Hepatocyte (in vitro differentiated cells): ENCODE measurements around the gene COMMD8. TPM values are rescaled to one million over a fixed set of nuclear protein-coding genes. Genes with fewer than 3 reads are reported as not detected.

Source experiments
- DNase-seq: peaks from one replicate; pipeline ENCODE4 v3.0.0-alpha.2; 2016; ENCODE audit warnings: low spot score
- H2AFZ ChIP-seq: fragments of 200-600 bp; sonication (generic); 2 replicates; pipeline ENCODE4 v1.6.0; 2016; ENCODE audit warnings: antibody characterized with exemption, mild to moderate bottlenecking
- H3K27ac ChIP-seq: fragments of 200-600 bp; sonication (generic); 2 replicates; pipeline ENCODE4 v1.5.1; 2016; ENCODE audit warnings: mild to moderate bottlenecking
- H3K27me3 ChIP-seq: fragments of 200-600 bp; sonication (generic); 2 replicates; pipeline ENCODE4 v1.6.1; 2016
- H3K36me3 ChIP-seq: fragments of 200-600 bp; sonication (generic); replicated peaks from 2 replicates; pipeline ENCODE4 v1.5.1; 2016; ENCODE audit warnings: low read depth; ENCODE audit not compliant: insufficient read depth
- H3K4me1 ChIP-seq: fragments of 200-600 bp; sonication (generic); 2 replicates; pipeline ENCODE4 v1.5.1; 2016; ENCODE audit warnings: mild to moderate bottlenecking, moderate library complexity; ENCODE audit not compliant: insufficient read depth
- H3K4me2 ChIP-seq: fragments of 200-600 bp; sonication (generic); 2 replicates; pipeline ENCODE4 v1.6.0; 2016
- H3K4me3 ChIP-seq: fragments of 200-600 bp; sonication (generic); 2 replicates; pipeline ENCODE4 v1.5.1; 2016; ENCODE audit warnings: mild to moderate bottlenecking
- H3K79me2 ChIP-seq: fragments of 200-600 bp; sonication (generic); 2 replicates; pipeline ENCODE4 v1.6.0; 2017; ENCODE audit warnings: mild to moderate bottlenecking
- H3K9me2 ChIP-seq: fragments of 200-600 bp; sonication (generic); replicated peaks from 2 replicates; pipeline ENCODE4 v1.6.0; 2017; ENCODE audit warnings: mild to moderate bottlenecking; ENCODE audit not compliant: insufficient read depth
- H3K9me3 ChIP-seq: fragments of 200-600 bp; sonication (generic); 2 replicates; pipeline ENCODE4 v1.5.1; 2016; ENCODE audit warnings: low read depth, mild to moderate bottlenecking
- H4K20me1 ChIP-seq: fragments of 200-600 bp; sonication (generic); 2 replicates; pipeline ENCODE4 v1.6.0; 2016; ENCODE audit warnings: mild to moderate bottlenecking; ENCODE audit not compliant: insufficient read depth, poor library complexity, severe bottlenecking
- CTCF ChIP-seq: fragments of 200-600 bp; sonication (generic); IDR thresholded peaks from 2 replicates; pipeline ENCODE4 v1.5.1; 2016; ENCODE audit warnings: antibody characterized with exemption, mild to moderate bottlenecking; ENCODE audit not compliant: poor library complexity
- EZH2 ChIP-seq: fragments of 200-600 bp; sonication (generic); IDR thresholded peaks from 2 replicates; pipeline ENCODE4 v1.6.1; 2016; ENCODE audit warnings: antibody characterized with exemption, mild to moderate bottlenecking, borderline replicate concordance
- EZH2phosphoT487 ChIP-seq: fragments of 200-600 bp; sonication (generic); IDR thresholded peaks from one replicate; pipeline ENCODE4 v1.6.1; 2018; ENCODE audit warnings: antibody characterized with exemption, mild to moderate bottlenecking, low read depth, moderate library complexity; ENCODE audit not compliant: unreplicated experiment, severe bottlenecking
- WGBS: methylation state at CpG from one replicate; pipeline ENCODE4 v1.1.6; 2016; ENCODE audit warnings: low lambda C conversion rate; ENCODE audit errors: missing lambda C conversion rate; 5-methylcytosine and 5-hydroxymethylcytosine counted together
- polyA plus RNA-seq: library from polyadenylated mRNA; unstranded; fragments of >200 nt; fragmentation: Nextera tagmentation; extraction: Ambion mirVana; gene quantifications from 2 replicates; pipeline ENCODE4 v1.2.1, GENCODE V29; 2016
- total RNA-seq: library from RNA; depleted of rRNA; stranded (reverse); fragments of >200 nt; gene quantifications from 2 replicates; pipeline ENCODE4 v1.2.3, GENCODE V29; 2014

The COMMD8 gene
- total and polyA plus RNA-seq, 2 experiments from 2014 or later = 32.8 to 43.9 TPM

GRCh38 chr4:47465004-47465403 lies 1.5 kb upstream of the COMMD8 start:
- Histone ChIP-seq H3K36me3 (no peaks in the 10 kb centered on the region), H3K4me2 (no peak overlapping the region), H3K9me3 (no peaks in the 10 kb centered on the region), H3K4me3 (no peak overlapping the region), H3K27ac (no peak overlapping the region), H3K27me3 (no peaks in the 10 kb centered on the region), H4K20me1 (no peaks in the 10 kb centered on the region), H3K9me2 (no peaks in the 10 kb centered on the region), H2AFZ (no peak overlapping the region), H3K4me1 (no peaks in the 10 kb centered on the region), H3K79me2 (peaks cover 15% of the 10 kb centered on the region)
- no peak for DNase-seq
- TF ChIP-seq EZH2 = no peak
- WGBS = 63% methylated on average over 2 of the region's 2 CpGs

GRCh38 chr4:47462799-47463234 lies 685 bp downstream of the COMMD8 start:
- WGBS = 2% methylated on average over 6 of the region's 6 CpGs
- H3K79me2 ChIP-seq = peaks cover 15% of the 10 kb centered on the region
- no peaks in the 10 kb centered on the region for H3K27me3 ChIP-seq
- no peaks in the 10 kb centered on the region for H3K9me3 ChIP-seq
- H3K4me2 ChIP-seq = peak overlapping the region; percentile 81
- TF ChIP-seq CTCF (no peak), EZH2 (no peak), EZH2phosphoT487 (no peak)
- no peaks in the 10 kb centered on the region for H3K4me1 ChIP-seq
- no peaks in the 10 kb centered on the region for H3K9me2 ChIP-seq
- peak overlapping the region; percentile 90 for H2AFZ ChIP-seq
- DNase-seq = no peak
- no peaks in the 10 kb centered on the region for H3K36me3 ChIP-seq
- H3K4me3 ChIP-seq = peak overlapping the region; percentile 51
- H4K20me1 ChIP-seq = no peaks in the 10 kb centered on the region
- peak overlapping the region; percentile 68 for H3K27ac ChIP-seq

- H3K4me3 ChIP-seq = no peak overlapping the region
- H3K9me2 ChIP-seq = no peaks in the 10 kb centered on the region
- H3K27ac ChIP-seq = no peak overlapping the region
- H3K27me3 ChIP-seq = no peaks in the 10 kb centered on the region
- no peaks in the 10 kb centered on the region for H4K20me1 ChIP-seq
- no peaks in the 10 kb centered on the region for H3K9me3 ChIP-seq
- no peaks in the 10 kb centered on the region for H3K79me2 ChIP-seq
- WGBS = 75% methylated on average over 4 of the region's 4 CpGs
- no peaks in the 10 kb centered on the region for H3K36me3 ChIP-seq
- TF ChIP-seq EZH2 (no peak), EZH2phosphoT487 (no peak), CTCF (no peak)
- H2AFZ ChIP-seq = no peak overlapping the region
- H3K4me1 ChIP-seq = no peaks in the 10 kb centered on the region
- no peak for DNase-seq
- no peak overlapping the region for H3K4me2 ChIP-seq
Measured at GRCh38 chr4:47451657-47452056, 11.8 kb downstream of the COMMD8 start.

- Histone ChIP-seq H4K20me1 (no peaks in the 10 kb centered on the region), H3K27ac (no peak overlapping the region), H3K36me3 (no peaks in the 10 kb centered on the region), H2AFZ (no peak overlapping the region), H3K27me3 (no peaks in the 10 kb centered on the region), H3K9me2 (no peaks in the 10 kb centered on the region), H3K4me3 (no peak overlapping the region), H3K79me2 (no peaks in the 10 kb centered on the region), H3K4me2 (no peak overlapping the region), H3K4me1 (no peaks in the 10 kb centered on the region), H3K9me3 (no peaks in the 10 kb centered on the region)
- TF ChIP-seq EZH2 (no peak), CTCF (no peak), EZH2phosphoT487 (no peak)
- 97% methylated on average over 2 of the region's 2 CpGs for WGBS
- DNase-seq = no peak
Measured at GRCh38 chr4:47444031-47444430, 19.5 kb downstream of the COMMD8 start.
